Stomach (tissue), 4 donors: ENCODE results near the gene ZFP36.

Source experiments
- CTCF ChIP-seq, 7 experiments: fragments of 450-650 bp in 4 of 7; fragments of 200-600 bp in 3 of 7; sonication (generic) in 3 of 7; IDR thresholded peaks; one replicate each; pipeline ENCODE4 v1.5.1; 2016 to 2019; ENCODE audit warnings: antibody characterized with exemption in 7 of 7, control low read depth in 2 of 7, mild to moderate bottlenecking in 1 of 7
- EP300 ChIP-seq: sonication (generic); formaldehyde crosslinking; IDR thresholded peaks from one replicate; pipeline ENCODE4 v1.6.1; 2017; ENCODE audit warnings: antibody characterized with exemption
- POLR2A ChIP-seq, 4 donors: fragments of 450-650 bp; IDR thresholded peaks; one replicate each; pipeline ENCODE4 v1.6.1; 2016; ENCODE audit warnings: antibody characterized with exemption in 4 of 4, control low read depth in 2 of 4, mild to moderate bottlenecking in 1 of 4, moderate library complexity in 1 of 4
- POLR2AphosphoS5 ChIP-seq, 3 donors: sonication (generic); formaldehyde crosslinking; IDR thresholded peaks; one replicate each; pipeline ENCODE4 v1.6.1; 2016; ENCODE audit warnings: antibody characterized with exemption in 3 of 3

- TF ChIP-seq CTCF (IDR thresholded peaks at IDR 0.05) (no peak), POLR2AphosphoS5 (IDR thresholded peaks at IDR 0.05) (peak in 2 of 3 donors; percentile 92 to 94), POLR2A (IDR thresholded peaks at IDR 0.05) (peak in 3 of 4 donors; percentile 48 to 78 (median 55)), EP300 (no peak)
Observed at GRCh38 chr19:39407660-39408391, 1.2 kb downstream of the ZFP36 start.
